Medulla oblongata (tissue), 1 donor: ENCODE results near the gene CASK.
A peak's percentile ranks its signal among the peaks of the same experiment; 100 is the strongest.
"Not testable (repeated sequence)": the region's sequence is repeated elsewhere in the genome, so short reads cannot be mapped to it uniquely, and the experiment has no call there.

Experiments
- DNase-seq: peaks from one replicate; pipeline ENCODE4 v3.0.0-alpha.2; 2015; ENCODE audit errors: extremely low spot score

Gene CASK

GRCh38 chrX:41693024-41693423 is 230.3 kb downstream of the CASK start:
- DNase-seq: no peak

GRCh38 chrX:41692162-41692749 is 231.1 kb downstream of the CASK start:
- DNase-seq: no peak

GRCh38 chrX:41689711-41690110 is 233.6 kb downstream of the CASK start:
- no peak for DNase-seq

GRCh38 chrX:41688835-41689234 is 234.5 kb downstream of the CASK start, which contains the start of gene GPR34:
Gene GPR34 (plus strand): TSS chrX:41688973. CDS start chrX:41695634, 6,661 bp downstream.
- peak; percentile 49 for DNase-seq

GRCh38 chrX:41688156-41688555 is 235.2 kb downstream of the CASK start:
- DNase-seq: no peak

- DNase-seq: no peak
Observed at GRCh38 chrX:41686788-41687187, 236.6 kb downstream of the CASK start.

- DNase-seq: no peak
Observed at GRCh38 chrX:41684940-41685339, 238.4 kb downstream of the CASK start.

- DNase-seq: no peak
Observed at GRCh38 chrX:41684138-41684537, 239.2 kb downstream of the CASK start.

- DNase-seq: no peak
Observed at GRCh38 chrX:41677183-41678060, 245.9 kb downstream of the CASK start.

- not testable (repeated sequence) for DNase-seq
Observed at GRCh38 chrX:41676361-41676760, 247.0 kb downstream of the CASK start.

- DNase-seq: no peak
Observed at GRCh38 chrX:41672643-41673042, 250.7 kb downstream of the CASK start.

- no peak for DNase-seq
Observed at GRCh38 chrX:41671082-41671481, 252.3 kb downstream of the CASK start.

- no peak for DNase-seq
Observed at GRCh38 chrX:41670112-41670511, 253.2 kb downstream of the CASK start.

- no peak for DNase-seq
Observed at GRCh38 chrX:41667631-41668030, 255.7 kb downstream of the CASK start.

- no peak for DNase-seq
Observed at GRCh38 chrX:41666251-41666650, 257.1 kb downstream of the CASK start.

- DNase-seq: no peak
Observed at GRCh38 chrX:41665686-41666085, 257.7 kb downstream of the CASK start.

- no peak for DNase-seq
Observed at GRCh38 chrX:41664908-41665307, 258.4 kb downstream of the CASK start.

- DNase-seq: no peak
Observed at GRCh38 chrX:41664375-41664901, 258.9 kb downstream of the CASK start.

- no peak for DNase-seq
Observed at GRCh38 chrX:41661366-41662095, 261.8 kb downstream of the CASK start.

GRCh38 chrX:41655631-41656030 is 267.7 kb downstream of the CASK start:
- no peak for DNase-seq

- DNase-seq: no peak
Observed at GRCh38 chrX:41655101-41655500, 268.3 kb downstream of the CASK start.

GRCh38 chrX:41653125-41653524 is 270.2 kb downstream of the CASK start:
- DNase-seq: no peak
